ENCODE measurements around the gene FBN1.

DNA sequence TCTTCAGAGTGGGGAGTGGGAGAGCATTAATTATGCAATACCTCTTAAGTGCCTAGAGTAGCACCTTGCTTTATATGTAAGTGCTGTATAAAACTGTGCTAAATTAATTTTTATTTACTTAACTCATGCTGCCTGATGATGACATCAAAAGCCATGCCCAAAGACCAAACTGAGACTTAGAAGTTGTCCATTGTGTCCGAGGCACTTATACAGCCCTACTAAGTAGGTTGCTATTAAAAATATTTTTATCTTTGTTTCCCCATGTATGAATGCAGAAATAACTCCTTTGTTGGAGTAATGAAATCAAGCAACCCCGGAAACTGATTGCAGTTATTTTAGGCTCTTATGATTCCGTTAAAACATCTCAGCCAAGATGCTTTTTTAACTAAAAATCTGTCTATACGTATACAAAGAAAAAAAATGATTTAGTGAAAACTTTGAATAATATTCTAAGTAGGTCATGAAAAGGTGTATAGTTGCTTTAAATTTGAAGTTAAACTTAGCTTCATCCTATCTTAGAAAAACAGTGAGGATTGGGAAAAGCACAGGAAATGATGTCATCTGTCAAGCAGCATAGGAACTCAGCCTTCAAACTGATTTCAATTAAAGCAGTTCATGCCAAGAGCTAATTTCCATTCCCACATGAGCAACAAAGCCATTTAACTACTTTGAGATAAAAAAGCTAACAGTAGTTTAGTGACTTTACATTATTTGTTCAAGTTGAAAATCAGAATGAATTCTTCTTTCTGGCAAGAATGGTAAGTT is 43.0 kb downstream of the FBN1 start:
- TF ChIP-seq, protein P1, sequence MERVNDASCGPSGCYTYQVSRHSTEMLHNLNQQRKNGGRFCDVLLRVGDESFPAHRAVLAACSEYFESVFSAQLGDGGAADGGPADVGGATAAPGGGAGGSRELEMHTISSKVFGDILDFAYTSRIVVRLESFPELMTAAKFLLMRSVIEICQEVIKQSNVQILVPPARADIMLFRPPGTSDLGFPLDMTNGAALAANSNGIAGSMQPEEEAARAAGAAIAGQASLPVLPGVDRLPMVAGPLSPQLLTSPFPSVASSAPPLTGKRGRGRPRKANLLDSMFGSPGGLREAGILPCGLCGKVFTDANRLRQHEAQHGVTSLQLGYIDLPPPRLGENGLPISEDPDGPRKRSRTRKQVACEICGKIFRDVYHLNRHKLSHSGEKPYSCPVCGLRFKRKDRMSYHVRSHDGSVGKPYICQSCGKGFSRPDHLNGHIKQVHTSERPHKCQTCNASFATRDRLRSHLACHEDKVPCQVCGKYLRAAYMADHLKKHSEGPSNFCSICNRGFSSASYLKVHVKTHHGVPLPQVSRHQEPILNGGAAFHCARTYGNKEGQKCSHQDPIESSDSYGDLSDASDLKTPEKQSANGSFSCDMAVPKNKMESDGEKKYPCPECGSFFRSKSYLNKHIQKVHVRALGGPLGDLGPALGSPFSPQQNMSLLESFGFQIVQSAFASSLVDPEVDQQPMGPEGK (CRISPR knock-in tag; IDR thresholded peaks at IDR 0.05; ENCODE audit: borderline replicate concordance) = no peak
- no peak for TF ChIP-seq ZNF70 (CRISPR knock-in tag; IDR thresholded peaks at IDR 0.05)
